H9 (cell line): ENCODE measurements around the gene TFF3. TPM values are rescaled to one million over a fixed set of nuclear protein-coding genes. Genes with fewer than 3 reads are reported as not detected.

Experiments
- DNase-seq: peaks from one replicate; pipeline ENCODE4 v3.0.0-alpha.2; 2017
- H2AFZ ChIP-seq: one replicate; pipeline ENCODE4 v1.6.1; 2013; ENCODE audit warnings: mild to moderate bottlenecking, low read length, control low read depth, moderate library complexity
- H2AK5ac ChIP-seq: 2 replicates; pipeline ENCODE4 v1.6.1; 2013; ENCODE audit warnings: low read length, control low read depth, mixed read lengths; ENCODE audit not compliant: insufficient read length
- H2BK120ac ChIP-seq: one replicate; pipeline ENCODE4 v1.6.1; 2013; ENCODE audit warnings: low read depth, mild to moderate bottlenecking, low read length, control low read depth, inconsistent platforms; ENCODE audit not compliant: poor library complexity, severe bottlenecking
- H2BK12ac ChIP-seq: 2 replicates; pipeline ENCODE4 v1.6.1; 2013; ENCODE audit warnings: low read length, control low read depth, mixed read lengths, low read depth; ENCODE audit not compliant: insufficient read length
- H2BK15ac ChIP-seq: 2 replicates; pipeline ENCODE4 v1.6.1; 2013; ENCODE audit warnings: low read depth, low read length, control low read depth
- H2BK20ac ChIP-seq: one replicate; pipeline ENCODE4 v1.6.1; 2013; ENCODE audit warnings: low read depth, mild to moderate bottlenecking, low read length, control low read depth, inconsistent platforms; ENCODE audit not compliant: poor library complexity, severe bottlenecking
- H2BK5ac ChIP-seq: 2 replicates; pipeline ENCODE4 v1.6.1; 2013; ENCODE audit warnings: low read length, control low read depth, mixed read lengths; ENCODE audit not compliant: insufficient read length
- H3K14ac ChIP-seq: 2 replicates; pipeline ENCODE4 v1.6.1; 2013; ENCODE audit warnings: low read length, control low read depth; ENCODE audit not compliant: insufficient read depth
- H3K18ac ChIP-seq: 2 replicates; pipeline ENCODE4 v1.6.1; 2013; ENCODE audit warnings: low read depth, mild to moderate bottlenecking, mixed read lengths, low read length, control low read depth; ENCODE audit not compliant: insufficient read length
- H3K23ac ChIP-seq: 2 replicates; pipeline ENCODE4 v1.6.1; 2013; ENCODE audit warnings: low read length, control low read depth, mixed read lengths, low read depth; ENCODE audit not compliant: insufficient read length
- H3K23me2 ChIP-seq: 2 replicates; pipeline ENCODE4 v1.6.1; 2013; ENCODE audit warnings: low read depth, mild to moderate bottlenecking, mixed read lengths, low read length, control low read depth; ENCODE audit not compliant: insufficient read length, poor library complexity, severe bottlenecking
- H3K27ac ChIP-seq: 2 replicates; pipeline ENCODE4 v1.5.1; 2013; ENCODE audit warnings: low read length, control low read depth, mixed read lengths, low read depth; ENCODE audit not compliant: insufficient read length
- H3K27me3 ChIP-seq: 2 replicates; pipeline ENCODE4 v1.6.1; 2013; ENCODE audit warnings: low read length, control low read depth, inconsistent platforms; ENCODE audit not compliant: insufficient read depth
- H3K4ac ChIP-seq: 2 replicates; pipeline ENCODE4 v1.6.1; 2013; ENCODE audit warnings: low read depth, mild to moderate bottlenecking, control low read depth, inconsistent platforms, low read length, moderate library complexity
- H3K4me1 ChIP-seq: 2 replicates; pipeline ENCODE4 v1.6.1; 2013; ENCODE audit warnings: low read length, control low read depth, inconsistent platforms; ENCODE audit not compliant: insufficient read depth
- H3K4me2 ChIP-seq: 2 replicates; pipeline ENCODE4 v1.6.1; 2013; ENCODE audit warnings: low read length, control low read depth, mixed read lengths; ENCODE audit not compliant: insufficient read length, insufficient read depth
- H3K56ac ChIP-seq: 2 replicates; pipeline ENCODE4 v1.6.1; 2013; ENCODE audit warnings: low read depth, mild to moderate bottlenecking, mixed read lengths, low read length, control low read depth; ENCODE audit not compliant: insufficient read length
- H3K79me1 ChIP-seq: 2 replicates; pipeline ENCODE4 v1.6.1; 2013; ENCODE audit warnings: low read depth, mild to moderate bottlenecking, moderate library complexity, low read length, control low read depth, inconsistent platforms; ENCODE audit not compliant: insufficient read depth, poor library complexity, severe bottlenecking
- H3K79me2 ChIP-seq: 2 replicates; pipeline ENCODE4 v1.6.1; 2013; ENCODE audit warnings: low read length, control low read depth, inconsistent platforms; ENCODE audit not compliant: insufficient read depth
- H3K9ac ChIP-seq: 2 replicates; pipeline ENCODE4 v1.6.1; 2013; ENCODE audit warnings: low read length, control low read depth, mixed read lengths; ENCODE audit not compliant: insufficient read length; ENCODE audit errors: extremely low read depth
- H3K9me3 ChIP-seq: one replicate; pipeline ENCODE4 v1.6.1; 2013; ENCODE audit warnings: low read depth, low read length, inconsistent platforms; ENCODE audit not compliant: control insufficient read depth
- H3T11ph ChIP-seq: one replicate; pipeline ENCODE4 v1.6.1; 2013; ENCODE audit warnings: mild to moderate bottlenecking, low read length, control low read depth, inconsistent platforms
- H4K20me1 ChIP-seq: one replicate; pipeline ENCODE4 v1.6.1; 2013; ENCODE audit not compliant: control insufficient read depth, insufficient read length, insufficient read depth
- H4K5ac ChIP-seq: 2 replicates; pipeline ENCODE4 v1.6.1; 2013; ENCODE audit warnings: low read depth, mild to moderate bottlenecking, mixed read lengths, low read length, control low read depth; ENCODE audit not compliant: insufficient read length
- H4K8ac ChIP-seq: replicated peaks from 2 replicates; pipeline ENCODE4 v1.6.1; 2013; ENCODE audit warnings: low read length, control low read depth, mixed read lengths, low read depth; ENCODE audit not compliant: insufficient read length
- H4K91ac ChIP-seq: 2 replicates; pipeline ENCODE4 v1.6.1; 2013; ENCODE audit warnings: low read depth, mild to moderate bottlenecking, moderate library complexity, mixed read lengths, low read length, control low read depth; ENCODE audit not compliant: insufficient read length
- H3K27ac Mint-ChIP-seq, 3 experiments: 2 replicates in 2 of 3; 3 replicates in 1 of 3; pipeline ENCODE4 v1.8.0; 2020 to 2021; ENCODE audit warnings: mixed read lengths in 3 of 3, mild to moderate bottlenecking in 1 of 3, moderate library complexity in 1 of 3
- H3K27me3 Mint-ChIP-seq: 2 replicates; pipeline ENCODE4 v1.8.0; 2021; ENCODE audit warnings: low read depth, mild to moderate bottlenecking, moderate library complexity, mixed read lengths
- H3K36me3 Mint-ChIP-seq, 3 experiments: 2 replicates in 2 of 3; 3 replicates in 1 of 3; pipeline ENCODE4 v1.8.0; 2020 to 2021; ENCODE audit warnings: low read depth in 3 of 3, mixed read lengths in 3 of 3; ENCODE audit not compliant: insufficient read depth in 1 of 3
- H3K4me1 Mint-ChIP-seq, 2 experiments: 2 replicates each; pipeline ENCODE4 v1.8.0; 2020; ENCODE audit warnings: mixed read lengths in 2 of 2
- H3K4me3 Mint-ChIP-seq, 2 experiments: 2 replicates in 1 of 2; 3 replicates in 1 of 2; pipeline ENCODE4 v1.8.0; 2020 to 2021; ENCODE audit warnings: mild to moderate bottlenecking in 2 of 2, mixed read lengths in 2 of 2, moderate library complexity in 1 of 2
- H3K9me3 Mint-ChIP-seq, 2 experiments: 2 replicates in 1 of 2; 3 replicates in 1 of 2; pipeline ENCODE4 v1.8.0; 2020; ENCODE audit warnings: mild to moderate bottlenecking in 2 of 2, mixed read lengths in 2 of 2, moderate library complexity in 1 of 2
- CTCF ChIP-seq: fragments of 200-600 bp; sonication (generic); conservative IDR thresholded peaks from 3 replicates; pipeline ENCODE4 v1.8.0; 2021; ENCODE audit warnings: antibody characterized with exemption, mild to moderate bottlenecking
- WGBS: extraction: QIAGEN DNeasy Blood & Tissue Kit; methylation state at CpG from one replicate; pipeline ENCODE4 v1.1.7; 2013; ENCODE audit warnings: missing lambda C conversion rate, low lambda C conversion rate, mixed read lengths; ENCODE audit not compliant: insufficient read length; ENCODE audit errors: extremely low coverage; 5-methylcytosine and 5-hydroxymethylcytosine counted together
- total RNA-seq: library from RNA; stranded (reverse); gene quantifications from 2 replicates; pipeline ENCODE4 v1.2.1, GENCODE V29; 2021

Gene TFF3
- total RNA-seq, 1 experiment from 2014 or later, result 1.5 TPM

DNA sequence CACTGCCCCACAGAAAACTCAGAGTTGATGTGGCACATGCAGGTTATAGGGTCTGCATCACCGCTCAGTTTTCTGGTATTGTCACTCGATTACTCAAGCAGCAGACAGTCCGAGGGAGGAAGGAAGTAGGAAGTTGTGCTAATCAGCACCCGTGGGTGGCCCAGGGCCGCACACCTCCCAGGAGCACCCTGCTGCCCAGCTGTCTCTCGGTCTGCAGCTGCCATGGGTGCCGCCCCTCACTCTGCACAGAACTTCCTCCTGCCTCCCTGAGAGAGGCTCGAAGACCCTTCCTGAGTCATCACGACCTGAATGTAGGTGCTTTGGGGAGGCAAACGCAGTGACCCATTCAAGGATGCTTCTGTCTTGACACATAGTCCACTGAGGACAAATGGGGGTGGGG is 4.2 kb upstream of the TFF3 start:
- Histone ChIP-seq H3K56ac (no peak overlapping the region), H3K23me2 (no peaks in the 10 kb centered on the region), H3K79me1 (no peaks in the 10 kb centered on the region), H2BK12ac (no peak overlapping the region), H3K27ac (no peak overlapping the region), H4K20me1 (no peaks in the 10 kb centered on the region), H3K9me3 (no peaks in the 10 kb centered on the region), H3K18ac (no peak overlapping the region), H2BK15ac (no peak overlapping the region), H4K8ac (no peak overlapping the region), H2AFZ (no peak overlapping the region), H2BK120ac (no peak overlapping the region), H3T11ph (no peak overlapping the region), H2AK5ac (no peak overlapping the region), H2BK5ac (no peak overlapping the region), H3K4ac (no peak overlapping the region), H3K4me2 (no peak overlapping the region), H4K91ac (no peak overlapping the region), H3K4me1 (peaks cover 7% of the 10 kb centered on the region; the same call in 1 of the 2 replicates), H3K14ac (no peak overlapping the region), H2BK20ac (no peak overlapping the region), H3K23ac (no peak overlapping the region), H3K27me3 (no peaks in the 10 kb centered on the region), H3K9ac (no peak overlapping the region), H3K79me2 (no peaks in the 10 kb centered on the region), H4K5ac (no peak overlapping the region)
- no peak overlapping the region for H3K4me3 Mint-ChIP-seq
- no peaks in the 10 kb centered on the region for H3K9me3 Mint-ChIP-seq
- WGBS, result no CpG with 5 or more reads among the region's 10 CpGs
- DNase-seq, result no peak
- H3K27me3 Mint-ChIP-seq, result peaks cover 3% of the 10 kb centered on the region; the same call in 1 of the 2 replicates
- peak overlapping the region in 1 of 3 experiments; percentile 34; a peak in 2 of 7 replicates for H3K27ac Mint-ChIP-seq
- peaks cover 38 to 42% of the 10 kb centered on the region in 2 experiments for H3K4me1 Mint-ChIP-seq
- H3K36me3 Mint-ChIP-seq, result no peaks in the 10 kb centered on the region
- no peak for TF ChIP-seq CTCF
